Stimulated activated naive CD4-positive, alpha-beta T cell (primary cell): ENCODE results near the gene SLC8A1.

Source experiments
- DNase-seq, 6 experiments: peaks; one replicate each; lab custom pipeline; 2025; lab: John Stamatoyannopoulos, UW

Gene SLC8A1

GRCh38 chr2:40421631-40422297, 30.1 kb downstream of the SLC8A1 start:
- no peak for DNase-seq

- DNase-seq = no peak
Measured at GRCh38 chr2:40420478-40420877, 31.4 kb downstream of the SLC8A1 start.

GRCh38 chr2:40419364-40419762, 32.5 kb downstream of the SLC8A1 start:
- DNase-seq = no peak

GRCh38 chr2:40418614-40419363, 33.1 kb downstream of the SLC8A1 start:
- no peak for DNase-seq

GRCh38 chr2:40416486-40416885, 35.4 kb downstream of the SLC8A1 start:
- no peak for DNase-seq

GRCh38 chr2:40415391-40415790, 36.5 kb downstream of the SLC8A1 start:
- DNase-seq = no peak

GRCh38 chr2:40412456-40412855, 39.4 kb downstream of the SLC8A1 start:
- no peak for DNase-seq

- no peak for DNase-seq
Measured at GRCh38 chr2:40410695-40411094, 41.2 kb downstream of the SLC8A1 start.

- no peak for DNase-seq
Measured at GRCh38 chr2:40409734-40410133, 42.2 kb downstream of the SLC8A1 start.

- DNase-seq = no peak
Measured at GRCh38 chr2:40406485-40407289, 45.2 kb downstream of the SLC8A1 start.

GRCh38 chr2:40405465-40405864, 46.4 kb downstream of the SLC8A1 start:
- no peak for DNase-seq

- no peak for DNase-seq
Measured at GRCh38 chr2:40404517-40404916, 47.4 kb downstream of the SLC8A1 start.

- DNase-seq = no peak
Measured at GRCh38 chr2:40403233-40403836, 48.6 kb downstream of the SLC8A1 start.

GRCh38 chr2:40401896-40402295, 50.0 kb downstream of the SLC8A1 start:
- no peak for DNase-seq

GRCh38 chr2:40400336-40400953, 51.4 kb downstream of the SLC8A1 start:
- DNase-seq = no peak

- no peak for DNase-seq
Measured at GRCh38 chr2:40397765-40398164, 54.1 kb downstream of the SLC8A1 start.

GRCh38 chr2:40396124-40396523, 55.8 kb downstream of the SLC8A1 start:
- no peak for DNase-seq

- no peak for DNase-seq
Measured at GRCh38 chr2:40395169-40396073, 56.5 kb downstream of the SLC8A1 start.

- DNase-seq = no peak
Measured at GRCh38 chr2:40394597-40394996, 57.3 kb downstream of the SLC8A1 start.

- no peak for DNase-seq
Measured at GRCh38 chr2:40394031-40394430, 57.9 kb downstream of the SLC8A1 start.

GRCh38 chr2:40388161-40388560, 63.7 kb downstream of the SLC8A1 start:
- no peak for DNase-seq
